ENCODE data around the gene SEMA4C. TPM values are rescaled to one million over a fixed set of nuclear protein-coding genes. Genes with fewer than 3 reads are reported as not detected.

The SEMA4C gene
- total and polyA plus RNA-seq, 11 donors = 11.7 to 29.6 (median 20.6) TPM

DNA sequence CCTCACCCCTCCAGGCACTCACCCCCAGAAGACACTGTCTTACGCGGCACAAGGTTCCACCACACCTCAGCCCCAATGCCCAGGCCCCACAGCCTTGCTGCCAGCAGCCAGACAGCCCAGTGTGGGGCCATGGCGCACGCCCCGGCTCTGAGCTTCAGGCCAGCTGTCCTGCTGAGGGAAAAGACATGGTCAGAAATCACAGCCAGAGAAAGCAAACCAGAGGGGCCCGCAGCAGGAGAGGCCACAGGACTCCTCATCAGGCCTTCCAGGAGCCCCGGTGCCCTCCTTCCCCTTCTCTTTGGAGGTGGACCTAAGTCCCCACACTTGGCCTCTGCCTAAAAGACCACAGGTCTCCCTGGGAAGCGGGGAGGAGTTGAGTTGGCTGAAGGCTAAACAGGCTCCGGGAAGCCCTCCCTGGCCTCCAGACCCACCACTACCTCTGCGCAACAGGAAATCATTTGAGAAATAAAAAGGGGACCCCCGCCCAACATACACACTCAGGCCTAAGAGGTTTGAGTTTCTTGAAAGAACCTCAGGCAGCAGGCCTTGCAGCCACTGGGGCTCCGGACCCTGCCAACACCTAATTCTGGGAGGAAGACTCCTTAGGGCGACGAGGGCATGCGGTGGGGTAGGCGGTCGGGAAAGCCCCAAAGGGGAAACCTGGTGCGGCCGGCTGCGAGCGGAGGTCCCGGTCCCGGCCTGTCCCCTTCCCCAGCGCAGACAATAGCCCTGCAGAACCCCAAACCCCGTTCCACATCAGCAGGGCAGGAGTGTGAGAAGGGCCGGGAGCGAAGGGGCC lies 1.9 kb downstream of the SEMA4C start:
- Histone ChIP-seq H3K4me3 (peak overlapping the region; percentile 79 to 100 (median 98)), H3K4me1 (peaks cover under 1 to 73% (median 49%) of the 10 kb centered on the region in 12 donors), H3K36me3 (peaks cover 0 to 48% (median 44%) of the 10 kb centered on the region in 9 donors), H3K27ac (peak overlapping the region; percentile 96 to 100 (median 98)), H3K27me3 (peaks cover 0 to 27% (median 0%) of the 10 kb centered on the region in 9 donors), H3K9me3 (no peaks in the 10 kb centered on the region)
- 17 to 23% (median 21%) methylated on average over 19 to 27 of the region's 27 CpGs for WGBS, 4 donors
- intact Hi-C loops (cut with DNase I) = loop anchor here in 4 of 10 donors (1.0 to 5.0 kb wide), 4 partner anchors 10 to 244 kb away; partner anchors contain the start of genes ANKRD36 (in 1 of the 4) and ANKRD39 (in 1 of the 4)
- DNase-seq = peak in 1 of 5 donors; percentile 58
- ATAC-seq = no peak
- no peak for TF ChIP-seq POLR2A (IDR thresholded peaks at IDR 0.05)
- TF ChIP-seq, protein P1, sequence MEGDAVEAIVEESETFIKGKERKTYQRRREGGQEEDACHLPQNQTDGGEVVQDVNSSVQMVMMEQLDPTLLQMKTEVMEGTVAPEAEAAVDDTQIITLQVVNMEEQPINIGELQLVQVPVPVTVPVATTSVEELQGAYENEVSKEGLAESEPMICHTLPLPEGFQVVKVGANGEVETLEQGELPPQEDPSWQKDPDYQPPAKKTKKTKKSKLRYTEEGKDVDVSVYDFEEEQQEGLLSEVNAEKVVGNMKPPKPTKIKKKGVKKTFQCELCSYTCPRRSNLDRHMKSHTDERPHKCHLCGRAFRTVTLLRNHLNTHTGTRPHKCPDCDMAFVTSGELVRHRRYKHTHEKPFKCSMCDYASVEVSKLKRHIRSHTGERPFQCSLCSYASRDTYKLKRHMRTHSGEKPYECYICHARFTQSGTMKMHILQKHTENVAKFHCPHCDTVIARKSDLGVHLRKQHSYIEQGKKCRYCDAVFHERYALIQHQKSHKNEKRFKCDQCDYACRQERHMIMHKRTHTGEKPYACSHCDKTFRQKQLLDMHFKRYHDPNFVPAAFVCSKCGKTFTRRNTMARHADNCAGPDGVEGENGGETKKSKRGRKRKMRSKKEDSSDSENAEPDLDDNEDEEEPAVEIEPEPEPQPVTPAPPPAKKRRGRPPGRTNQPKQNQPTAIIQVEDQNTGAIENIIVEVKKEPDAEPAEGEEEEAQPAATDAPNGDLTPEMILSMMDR (IDR thresholded peaks at IDR 0.05) = no peak

DNA sequence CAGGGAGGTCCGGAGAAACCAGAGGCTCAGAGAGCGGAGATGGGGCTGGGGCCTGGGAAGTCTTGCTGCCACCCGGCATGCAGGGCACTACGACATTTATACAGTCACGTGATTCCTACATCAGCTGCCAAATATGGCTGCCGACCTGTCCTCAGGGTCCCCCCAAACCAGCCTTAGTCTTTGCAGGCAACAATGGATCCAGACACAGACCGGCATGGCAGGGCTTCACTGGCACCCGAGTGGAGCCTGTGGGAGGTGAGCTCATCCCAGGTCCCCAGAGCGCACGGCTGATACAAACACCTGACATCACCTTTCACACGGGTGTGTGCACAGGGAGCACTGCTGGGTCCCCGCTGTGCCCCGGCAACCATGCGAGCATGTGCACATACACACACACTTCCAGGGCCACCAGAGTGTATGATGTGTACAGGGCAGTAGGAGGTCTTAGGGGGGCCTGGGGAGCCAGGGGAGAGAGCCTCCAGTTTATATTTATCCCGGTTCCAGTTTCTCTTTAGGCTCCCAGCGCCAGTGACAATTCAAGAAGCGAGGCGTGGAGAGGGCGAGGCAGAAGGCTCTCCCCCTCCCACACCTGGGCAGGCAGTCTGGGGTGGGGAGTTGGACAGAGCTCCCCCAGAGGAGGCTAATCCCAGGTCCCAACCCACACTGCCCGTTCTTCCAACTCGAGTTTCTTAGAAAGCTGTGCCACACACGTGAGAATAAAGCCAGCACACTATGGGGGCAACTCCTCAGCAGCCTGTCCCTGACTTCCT lies 2.7 kb downstream of the SEMA4C start:
- Histone ChIP-seq H3K27ac (peak overlapping the region; percentile 96 to 100 (median 98)), H3K36me3 (peaks cover 0 to 56% (median 49%) of the 10 kb centered on the region in 9 donors), H3K4me1 (peaks cover 0 to 67% (median 43%) of the 10 kb centered on the region in 12 donors), H3K27me3 (peaks cover 0 to 27% (median 0%) of the 10 kb centered on the region in 9 donors), H3K4me3 (peak overlapping the region in 11 of 12 donors; percentile 79 to 100 (median 99)), H3K9me3 (no peaks in the 10 kb centered on the region)
- 34 to 47% (median 37%) methylated on average over 13 to 22 of the region's 22 CpGs for WGBS, 4 donors
- TF ChIP-seq, protein P1 (IDR thresholded peaks at IDR 0.05) = no peak
- TF ChIP-seq POLR2A (IDR thresholded peaks at IDR 0.05) = no peak
- intact Hi-C loops (cut with DNase I) = loop anchor here in 1 of 10 donors (5.0 kb wide), 1 partner anchor 245 kb away; the partner anchor contains the start of gene ANKRD36
- no peak for ATAC-seq
- DNase-seq = no peak

DNA sequence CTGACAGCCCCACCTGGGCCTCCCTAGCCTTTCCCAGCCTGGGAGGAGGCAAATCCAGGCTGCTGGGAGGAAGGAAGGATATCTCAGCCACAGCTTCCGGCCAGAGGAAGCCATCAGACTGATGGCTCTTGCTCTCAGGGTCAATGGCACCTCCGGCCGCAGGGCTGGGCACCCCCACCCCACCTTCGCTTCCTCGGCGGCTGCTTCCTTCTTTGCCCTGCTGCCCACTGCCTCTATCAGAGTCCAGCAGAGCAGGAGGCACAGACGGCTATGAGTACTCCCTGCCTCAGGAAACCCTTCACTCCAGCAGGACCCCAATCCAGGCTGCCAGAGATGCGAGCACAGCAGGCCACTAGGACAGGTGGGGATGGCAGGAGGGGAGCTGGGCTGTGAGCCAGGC lies 3.3 kb downstream of the SEMA4C start:
- Histone ChIP-seq H3K27ac (peak overlapping the region in 11 of 12 donors; percentile 96 to 100 (median 98)), H3K4me1 (peaks cover 0 to 61% (median 42%) of the 10 kb centered on the region in 12 donors), H3K27me3 (peaks cover 0 to 25% (median 0%) of the 10 kb centered on the region in 9 donors), H3K4me3 (peak overlapping the region in 9 of 12 donors; percentile 79 to 100 (median 97)), H3K36me3 (peaks cover 0 to 62% (median 55%) of the 10 kb centered on the region in 9 donors), H3K9me3 (no peaks in the 10 kb centered on the region)
- intact Hi-C loops (cut with DNase I) = loop anchor here in 1 of 10 donors (5.0 kb wide), 1 partner anchor 246 kb away; the partner anchor contains the start of gene ANKRD36
- ATAC-seq = peak in 1 of 4 donors; percentile 8
- 50 to 57% (median 50%) methylated on average over 2 to 8 of the region's 8 CpGs; no CpG with 5 or more reads in 1 of the 4 donors for WGBS, 4 donors
- DNase-seq = peak in 2 of 5 donors; percentile 43 to 70
- no peak for TF ChIP-seq POLR2A (IDR thresholded peaks at IDR 0.05)
- TF ChIP-seq, protein P1 (IDR thresholded peaks at IDR 0.05) = no peak

Data from heart left ventricle (tissue), 16 donors.